ENCODE data around the gene TNFRSF13B. TPM values are rescaled to one million over a fixed set of nuclear protein-coding genes. Genes with fewer than 3 reads are reported as not detected.

TNFRSF13B gene
- total RNA-seq, 1 experiment from 2014 or later = 0.28 TPM

DNA sequence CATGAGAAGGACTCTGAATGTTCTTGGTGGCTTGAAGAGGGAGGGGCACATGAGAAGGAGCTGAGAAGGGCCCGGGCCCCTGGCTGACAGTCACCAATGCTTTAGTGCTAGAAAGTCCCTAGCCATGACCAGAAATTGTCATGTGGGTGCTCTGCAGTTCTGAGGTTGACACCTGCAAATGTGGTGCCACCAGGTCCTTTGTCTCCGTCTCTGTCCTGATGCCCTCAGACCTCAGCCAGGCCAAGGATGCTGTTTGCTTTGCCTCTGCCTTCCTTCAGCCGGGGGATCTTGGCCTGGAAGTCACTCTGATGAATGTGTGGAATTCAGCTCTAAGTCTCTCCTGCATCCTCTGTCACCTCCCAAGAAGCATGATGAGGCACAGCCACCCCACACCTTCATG, 63.6 kb downstream of the TNFRSF13B start:
- no peaks in the 10 kb centered on the region for H3K27me3 ChIP-seq (ENCODE audit: insufficient read depth, low read length)
- no peak overlapping the region for H3K18ac ChIP-seq (ENCODE audit: insufficient read length, low read depth, low read length)
- H2AK5ac ChIP-seq (ENCODE audit: insufficient read length, low read length) = no peak overlapping the region
- TF ChIP-seq, protein P1, sequence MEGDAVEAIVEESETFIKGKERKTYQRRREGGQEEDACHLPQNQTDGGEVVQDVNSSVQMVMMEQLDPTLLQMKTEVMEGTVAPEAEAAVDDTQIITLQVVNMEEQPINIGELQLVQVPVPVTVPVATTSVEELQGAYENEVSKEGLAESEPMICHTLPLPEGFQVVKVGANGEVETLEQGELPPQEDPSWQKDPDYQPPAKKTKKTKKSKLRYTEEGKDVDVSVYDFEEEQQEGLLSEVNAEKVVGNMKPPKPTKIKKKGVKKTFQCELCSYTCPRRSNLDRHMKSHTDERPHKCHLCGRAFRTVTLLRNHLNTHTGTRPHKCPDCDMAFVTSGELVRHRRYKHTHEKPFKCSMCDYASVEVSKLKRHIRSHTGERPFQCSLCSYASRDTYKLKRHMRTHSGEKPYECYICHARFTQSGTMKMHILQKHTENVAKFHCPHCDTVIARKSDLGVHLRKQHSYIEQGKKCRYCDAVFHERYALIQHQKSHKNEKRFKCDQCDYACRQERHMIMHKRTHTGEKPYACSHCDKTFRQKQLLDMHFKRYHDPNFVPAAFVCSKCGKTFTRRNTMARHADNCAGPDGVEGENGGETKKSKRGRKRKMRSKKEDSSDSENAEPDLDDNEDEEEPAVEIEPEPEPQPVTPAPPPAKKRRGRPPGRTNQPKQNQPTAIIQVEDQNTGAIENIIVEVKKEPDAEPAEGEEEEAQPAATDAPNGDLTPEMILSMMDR (conservative IDR thresholded peaks at IDR 0.05) = no peak
- H3K14ac ChIP-seq (ENCODE audit: insufficient read depth, low read length) = no peak overlapping the region
- no peak overlapping the region for H4K91ac ChIP-seq (ENCODE audit: insufficient read length, low read depth, low read length)
- peak; percentile 20 for DNase-seq
- no peaks in the 10 kb centered on the region for H3K23me2 ChIP-seq (ENCODE audit: insufficient read length, low read depth, low read length, poor library complexity, severe bottlenecking)
- Mint-ChIP-seq H3K36me3 (ENCODE audit: insufficient read depth in 1 of 3, low read depth in 3 of 3) (no peaks in the 10 kb centered on the region; a peak in 1 of 7 replicates), H3K4me3 (no peak overlapping the region), H3K4me1 (peaks cover 0 to 13% of the 10 kb centered on the region in 2 experiments; a peak in 3 of 4 replicates), H3K9me3 (peaks cover 0 to 2% of the 10 kb centered on the region in 2 experiments; a peak in 3 of 5 replicates), H3K27ac (no peak overlapping the region), H3K27me3 (ENCODE audit: low read depth) (no peaks in the 10 kb centered on the region; the same call in none of the 2 replicates)
- H3K9ac ChIP-seq (ENCODE audit: extremely low read depth, insufficient read length, low read length) = no peak overlapping the region
- H3K79me1 ChIP-seq (ENCODE audit: insufficient read depth, low read depth, low read length, poor library complexity, severe bottlenecking) = no peaks in the 10 kb centered on the region
- no peaks in the 10 kb centered on the region for H3K9me3 ChIP-seq (ENCODE audit: control insufficient read depth, low read depth, low read length)
- no peak overlapping the region for H3K27ac ChIP-seq (ENCODE audit: insufficient read length, low read depth, low read length)
- no peak overlapping the region for H2BK20ac ChIP-seq (ENCODE audit: low read depth, low read length, poor library complexity, severe bottlenecking)
- no peak overlapping the region for H2BK15ac ChIP-seq (ENCODE audit: low read depth, low read length)
- no peak overlapping the region for H2BK12ac ChIP-seq (ENCODE audit: insufficient read length, low read depth, low read length)
- H3K4me1 ChIP-seq (ENCODE audit: insufficient read depth, low read length) = no peaks in the 10 kb centered on the region
- H3K56ac ChIP-seq (ENCODE audit: insufficient read length, low read depth, low read length) = no peak overlapping the region
- H3K4me2 ChIP-seq (ENCODE audit: insufficient read depth, insufficient read length, low read length) = no peak overlapping the region
- no peak overlapping the region for H3K4ac ChIP-seq (ENCODE audit: low read depth, low read length)
- H4K5ac ChIP-seq (ENCODE audit: insufficient read length, low read depth, low read length) = no peak overlapping the region
- no peak overlapping the region for H2AFZ ChIP-seq (ENCODE audit: low read length)
- no peak overlapping the region for H2BK5ac ChIP-seq (ENCODE audit: insufficient read length, low read length)
- H3K79me2 ChIP-seq (ENCODE audit: insufficient read depth, low read length) = no peaks in the 10 kb centered on the region
- no peak overlapping the region for H3K23ac ChIP-seq (ENCODE audit: insufficient read length, low read depth, low read length)
- no peak overlapping the region for H4K8ac ChIP-seq (replicated peaks; ENCODE audit: insufficient read length, low read depth, low read length)
- no peaks in the 10 kb centered on the region for H4K20me1 ChIP-seq (ENCODE audit: control insufficient read depth, insufficient read depth, insufficient read length)
- no CpG with 5 or more reads among the region's 3 CpGs for WGBS (ENCODE audit: extremely low coverage, insufficient read length, low lambda C conversion rate)
- no peak overlapping the region for H3T11ph ChIP-seq (ENCODE audit: low read length)
- H2BK120ac ChIP-seq (ENCODE audit: low read depth, low read length, poor library complexity, severe bottlenecking) = no peak overlapping the region

Measured in H9 (cell line).